K562 (cell line): ENCODE results near the gene RNU6-9. TPM values are rescaled to one million over a fixed set of nuclear protein-coding genes. Genes with fewer than 3 reads are reported as not detected.

ENCODE experiments used
- ESRRB ChIP-seq: fragments of 250-450 bp; sonication (Bioruptor Pico); IDR thresholded peaks from 2 replicates; pipeline ENCODE4 v1.5.0; 2020; ENCODE audit warnings: mild to moderate bottlenecking, moderate library complexity, borderline replicate concordance
- HSF4 ChIP-seq: fragments of 250-450 bp; sonication (Bioruptor Pico); IDR thresholded peaks from 2 replicates; pipeline ENCODE4 v2.1.2; 2022; ENCODE audit warnings: mild to moderate bottlenecking, moderate library complexity, borderline replicate concordance
- ILF3 ChIP-seq: fragments of 450-650 bp; IDR thresholded peaks from 2 replicates; pipeline ENCODE4 v1.6.1; 2018; ENCODE audit warnings: antibody characterized with exemption, mild to moderate bottlenecking, moderate library complexity, borderline replicate concordance
- L3MBTL2 ChIP-seq: fragments of 450-650 bp; IDR thresholded peaks from 2 replicates; pipeline ENCODE4 v1.6.1; 2016; ENCODE audit warnings: mild to moderate bottlenecking, moderate library complexity
- MED1 ChIP-seq: sonication (generic); formaldehyde crosslinking; IDR thresholded peaks from 2 replicates; pipeline ENCODE4 v1.8.1; 2023; ENCODE audit warnings: missing genetic modification reagents, borderline replicate concordance
- MEF2D ChIP-seq: conservative IDR thresholded peaks from 2 replicates; pipeline ENCODE4 v1.6.1; 2016; ENCODE audit warnings: low read depth, missing genetic modification characterization, missing compliant biosample characterization
- PCBP2 ChIP-seq: fragments of 200-400 bp; formaldehyde crosslinking; IDR thresholded peaks from 2 replicates; pipeline ENCODE4 v1.6.1; 2018; ENCODE audit warnings: low read length, low read depth, mild to moderate bottlenecking, moderate library complexity; ENCODE audit not compliant: poor library complexity, severe bottlenecking
- RBFOX2 ChIP-seq: fragments of 200-400 bp; formaldehyde crosslinking; IDR thresholded peaks from 2 replicates; pipeline ENCODE4 v1.6.1; 2017; ENCODE audit warnings: low read depth, mild to moderate bottlenecking, low read length, moderate library complexity
- RBM17 ChIP-seq: fragments of 200-400 bp; formaldehyde crosslinking; IDR thresholded peaks from 2 replicates; pipeline ENCODE4 v1.6.1; 2017; ENCODE audit warnings: low read depth, mild to moderate bottlenecking, low read length, borderline replicate concordance
- TAF9B ChIP-seq: fragments of 450-650 bp; IDR thresholded peaks from 2 replicates; pipeline ENCODE4 v1.6.1; 2018; ENCODE audit warnings: mild to moderate bottlenecking; ENCODE audit not compliant: partially characterized antibody
- TARDBP ChIP-seq: fragments of 450-650 bp; IDR thresholded peaks from 2 replicates; pipeline ENCODE4 v1.6.1; 2016
- TRIM24 ChIP-seq, 2 experiments: fragments of 450-650 bp; IDR thresholded peaks; 2 replicates each; pipeline ENCODE4 v1.6.1; 2016
- WHSC1 ChIP-seq: IDR thresholded peaks from one replicate; pipeline ENCODE4 v1.6.1; 2012; ENCODE audit warnings: low read length, control low read depth, inconsistent platforms
- YBX1 ChIP-seq: fragments of 450-650 bp; IDR thresholded peaks from 2 replicates; pipeline ENCODE4 v1.7.1; 2016; ENCODE audit warnings: mild to moderate bottlenecking
- ZNF436 ChIP-seq: fragments of 250-450, 450-650 bp; sonication (Bioruptor Pico); formaldehyde crosslinking; IDR thresholded peaks from 2 replicates; pipeline ENCODE4 v1.7.0; 2020; ENCODE audit warnings: mild to moderate bottlenecking
- ZNF444 ChIP-seq: fragments of 250-450 bp; sonication (Bioruptor Pico); IDR thresholded peaks from 2 replicates; pipeline ENCODE4 v1.4.0; 2020; ENCODE audit warnings: mild to moderate bottlenecking, moderate library complexity
- polyA plus RNA-seq, 8 experiments: library from polyadenylated mRNA; depleted of rRNA in 4 of 8; stranded (reverse) in 5 of 8; unstranded in 3 of 8; fragments of >200 nt; fragmentation: Nextera tagmentation in 2 of 8; fragmentation: Illumina TruSeq in 1 of 8; extraction: Ambion mirVana in 2 of 8; extraction: Trizol in 1 of 8; gene quantifications; 2 replicates each; pipeline versions ENCODE4 v1.2.1 to v1.2.3, GENCODE V29; 2011 to 2014; ENCODE audit warnings: inconsistent platforms in 1 of 8, missing spikeins in 1 of 8
- total RNA-seq, 7 experiments: library from RNA; depleted of rRNA in 6 of 7; stranded (reverse); fragments of >200 nt in 6 of 7; fragmentation: Illumina TruSeq in 2 of 7; extraction: Trizol in 2 of 7; gene quantifications; 2 replicates each; pipeline versions ENCODE4 v1.2.1 to v1.2.3, GENCODE V29; 2011 to 2021; ENCODE audit warnings: low replicate concordance in 1 of 7
- TF ChIP-seq, protein P1 (sequence below), 2 experiments: IDR thresholded peaks; 2 replicates each; pipeline ENCODE4 v1.6.1; 2011; ENCODE audit warnings: borderline replicate concordance in 1 of 2, control low read depth in 1 of 2, low read depth in 1 of 2, low read length in 1 of 2, mild to moderate bottlenecking in 1 of 2, mixed read lengths in 1 of 2, moderate library complexity in 1 of 2; ENCODE audit not compliant: insufficient read depth in 1 of 2, insufficient read length in 1 of 2, poor library complexity in 1 of 2, severe bottlenecking in 1 of 2; ENCODE audit errors: extremely low read depth in 1 of 2
- TF ChIP-seq, protein P2 (sequence below): sonication (generic); formaldehyde crosslinking; IDR thresholded peaks from 2 replicates; pipeline ENCODE4 v1.8.1; 2022; ENCODE audit warnings: missing genetic modification reagents
- TF ChIP-seq, protein P3 (sequence below): fragments of 450-650 bp; IDR thresholded peaks from 2 replicates; pipeline ENCODE4 v1.6.1; 2016; ENCODE audit warnings: borderline replicate concordance
- TF ChIP-seq, protein P4 (sequence below): fragments of 250-450 bp; sonication (Bioruptor Pico); IDR thresholded peaks from 2 replicates; pipeline ENCODE4 v1.5.1; 2021; ENCODE audit warnings: mild to moderate bottlenecking
- TF ChIP-seq, protein P5 (sequence below): IDR thresholded peaks from 2 replicates; pipeline ENCODE4 v1.6.1; 2011; ENCODE audit not compliant: insufficient read length; ENCODE audit errors: extremely low read depth

RNU6-9 gene
- total and polyA plus RNA-seq, 9 of the 15 experiments (the other 6 are each of a cell fraction or from before 2014, with no cell fraction given): not detected

DNA sequence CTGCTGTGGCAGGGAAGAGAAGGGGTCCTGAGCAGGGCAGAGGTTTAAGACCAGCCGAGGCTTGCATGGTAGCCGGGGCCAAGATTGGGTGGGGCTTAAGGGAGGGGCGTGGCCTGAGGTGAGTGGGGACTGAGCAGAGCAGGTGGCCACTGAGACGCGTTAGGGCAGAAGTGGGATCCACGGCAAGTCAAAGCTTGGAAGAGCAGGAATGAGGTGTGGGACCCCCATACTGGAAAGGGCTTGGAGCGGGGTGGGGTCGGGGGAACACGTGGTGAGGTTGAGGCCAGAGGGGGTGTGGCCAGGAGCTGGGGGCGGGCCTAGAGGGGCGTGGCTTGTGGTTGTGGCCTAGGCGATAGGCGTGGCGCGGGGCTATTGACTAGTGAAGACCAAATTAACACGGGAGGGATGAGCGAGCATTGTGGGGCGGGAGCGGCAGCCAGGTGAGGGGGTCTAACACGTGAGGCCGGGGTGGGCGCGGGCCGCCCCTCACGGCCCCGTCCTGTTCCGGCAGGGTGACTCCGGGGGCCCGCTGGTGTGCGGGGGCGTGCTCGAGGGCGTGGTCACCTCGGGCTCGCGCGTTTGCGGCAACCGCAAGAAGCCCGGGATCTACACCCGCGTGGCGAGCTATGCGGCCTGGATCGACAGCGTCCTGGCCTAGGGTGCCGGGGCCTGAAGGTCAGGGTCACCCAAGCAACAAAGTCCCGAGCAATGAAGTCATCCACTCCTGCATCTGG lies 30.5 kb upstream of the RNU6-9 start (continued):
- TF ChIP-seq, protein P1, sequence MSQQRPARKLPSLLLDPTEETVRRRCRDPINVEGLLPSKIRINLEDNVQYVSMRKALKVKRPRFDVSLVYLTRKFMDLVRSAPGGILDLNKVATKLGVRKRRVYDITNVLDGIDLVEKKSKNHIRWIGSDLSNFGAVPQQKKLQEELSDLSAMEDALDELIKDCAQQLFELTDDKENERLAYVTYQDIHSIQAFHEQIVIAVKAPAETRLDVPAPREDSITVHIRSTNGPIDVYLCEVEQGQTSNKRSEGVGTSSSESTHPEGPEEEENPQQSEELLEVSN (IDR thresholded peaks at IDR 0.05; ENCODE audit: borderline replicate concordance in 1 of 2, extremely low read depth in 1 of 2, insufficient read depth in 1 of 2, insufficient read length in 1 of 2, low read depth in 1 of 2, low read length in 1 of 2, poor library complexity in 1 of 2, severe bottlenecking in 1 of 2): peak; percentile 63 to 77
- no peak for TF ChIP-seq MED1 (CRISPR knock-in tag)
- TF ChIP-seq ZNF444 (CRISPR knock-in tag): no peak
- TF ChIP-seq TARDBP: no peak
- TF ChIP-seq TAF9B: no peak
- no peak for TF ChIP-seq TRIM24 (IDR thresholded peaks at IDR 0.05)
- no peak for TF ChIP-seq ESRRB
- no peak for TF ChIP-seq MEF2D (tag)
- no peak for TF ChIP-seq ILF3
- TF ChIP-seq, protein P2, sequence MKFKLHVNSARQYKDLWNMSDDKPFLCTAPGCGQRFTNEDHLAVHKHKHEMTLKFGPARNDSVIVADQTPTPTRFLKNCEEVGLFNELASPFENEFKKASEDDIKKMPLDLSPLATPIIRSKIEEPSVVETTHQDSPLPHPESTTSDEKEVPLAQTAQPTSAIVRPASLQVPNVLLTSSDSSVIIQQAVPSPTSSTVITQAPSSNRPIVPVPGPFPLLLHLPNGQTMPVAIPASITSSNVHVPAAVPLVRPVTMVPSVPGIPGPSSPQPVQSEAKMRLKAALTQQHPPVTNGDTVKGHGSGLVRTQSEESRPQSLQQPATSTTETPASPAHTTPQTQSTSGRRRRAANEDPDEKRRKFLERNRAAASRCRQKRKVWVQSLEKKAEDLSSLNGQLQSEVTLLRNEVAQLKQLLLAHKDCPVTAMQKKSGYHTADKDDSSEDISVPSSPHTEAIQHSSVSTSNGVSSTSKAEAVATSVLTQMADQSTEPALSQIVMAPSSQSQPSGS (CRISPR knock-in tag): no peak
- TF ChIP-seq WHSC1: no peak
- TF ChIP-seq, protein P3, sequence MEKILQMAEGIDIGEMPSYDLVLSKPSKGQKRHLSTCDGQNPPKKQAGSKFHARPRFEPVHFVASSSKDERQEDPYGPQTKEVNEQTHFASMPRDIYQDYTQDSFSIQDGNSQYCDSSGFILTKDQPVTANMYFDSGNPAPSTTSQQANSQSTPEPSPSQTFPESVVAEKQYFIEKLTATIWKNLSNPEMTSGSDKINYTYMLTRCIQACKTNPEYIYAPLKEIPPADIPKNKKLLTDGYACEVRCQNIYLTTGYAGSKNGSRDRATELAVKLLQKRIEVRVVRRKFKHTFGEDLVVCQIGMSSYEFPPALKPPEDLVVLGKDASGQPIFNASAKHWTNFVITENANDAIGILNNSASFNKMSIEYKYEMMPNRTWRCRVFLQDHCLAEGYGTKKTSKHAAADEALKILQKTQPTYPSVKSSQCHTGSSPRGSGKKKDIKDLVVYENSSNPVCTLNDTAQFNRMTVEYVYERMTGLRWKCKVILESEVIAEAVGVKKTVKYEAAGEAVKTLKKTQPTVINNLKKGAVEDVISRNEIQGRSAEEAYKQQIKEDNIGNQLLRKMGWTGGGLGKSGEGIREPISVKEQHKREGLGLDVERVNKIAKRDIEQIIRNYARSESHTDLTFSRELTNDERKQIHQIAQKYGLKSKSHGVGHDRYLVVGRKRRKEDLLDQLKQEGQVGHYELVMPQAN: peak; percentile 94
- TF ChIP-seq, protein P4, sequence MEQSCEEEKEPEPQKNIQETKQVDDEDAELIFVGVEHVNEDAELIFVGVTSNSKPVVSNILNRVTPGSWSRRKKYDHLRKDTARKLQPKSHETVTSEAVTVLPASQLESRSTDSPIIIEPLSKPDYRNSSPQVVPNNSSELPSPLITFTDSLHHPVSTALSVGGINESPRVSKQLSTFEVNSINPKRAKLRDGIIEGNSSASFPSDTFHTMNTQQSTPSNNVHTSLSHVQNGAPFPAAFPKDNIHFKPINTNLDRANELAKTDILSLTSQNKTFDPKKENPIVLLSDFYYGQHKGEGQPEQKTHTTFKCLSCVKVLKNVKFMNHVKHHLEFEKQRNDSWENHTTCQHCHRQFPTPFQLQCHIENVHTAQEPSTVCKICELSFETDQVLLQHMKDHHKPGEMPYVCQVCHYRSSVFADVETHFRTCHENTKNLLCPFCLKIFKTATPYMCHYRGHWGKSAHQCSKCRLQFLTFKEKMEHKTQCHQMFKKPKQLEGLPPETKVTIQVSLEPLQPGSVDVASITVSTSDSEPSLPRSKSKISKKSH (CRISPR knock-in tag): no peak
- no peak for TF ChIP-seq HSF4 (CRISPR knock-in tag)
- TF ChIP-seq, protein P5, sequence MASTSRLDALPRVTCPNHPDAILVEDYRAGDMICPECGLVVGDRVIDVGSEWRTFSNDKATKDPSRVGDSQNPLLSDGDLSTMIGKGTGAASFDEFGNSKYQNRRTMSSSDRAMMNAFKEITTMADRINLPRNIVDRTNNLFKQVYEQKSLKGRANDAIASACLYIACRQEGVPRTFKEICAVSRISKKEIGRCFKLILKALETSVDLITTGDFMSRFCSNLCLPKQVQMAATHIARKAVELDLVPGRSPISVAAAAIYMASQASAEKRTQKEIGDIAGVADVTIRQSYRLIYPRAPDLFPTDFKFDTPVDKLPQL: no peak
- TF ChIP-seq L3MBTL2: peak; percentile 48
- no peak for TF ChIP-seq YBX1
- no peak for TF ChIP-seq ZNF436
- TF ChIP-seq RBM17: no peak
- TF ChIP-seq RBFOX2: peak; percentile 71
- TF ChIP-seq PCBP2: no peak
